ENCODE results near the gene HPD. TPM values are rescaled to one million over a fixed set of nuclear protein-coding genes. Genes with fewer than 3 reads are reported as not detected.
A peak's percentile ranks its signal among the peaks of the same experiment; 100 is the strongest.
"Not testable (repeated sequence)": the region's sequence is repeated elsewhere in the genome, so short reads cannot be mapped to it uniquely, and the experiment has no call there.

The HPD gene
- total RNA-seq, 6 experiments from 2014 or later, result 0.14 to 0.25 (median 0.21) TPM; not detected in 2

GRCh38 chr12:121861636-121862254, 3.1 kb upstream of the HPD start:
- TF ChIP-seq, protein P1, sequence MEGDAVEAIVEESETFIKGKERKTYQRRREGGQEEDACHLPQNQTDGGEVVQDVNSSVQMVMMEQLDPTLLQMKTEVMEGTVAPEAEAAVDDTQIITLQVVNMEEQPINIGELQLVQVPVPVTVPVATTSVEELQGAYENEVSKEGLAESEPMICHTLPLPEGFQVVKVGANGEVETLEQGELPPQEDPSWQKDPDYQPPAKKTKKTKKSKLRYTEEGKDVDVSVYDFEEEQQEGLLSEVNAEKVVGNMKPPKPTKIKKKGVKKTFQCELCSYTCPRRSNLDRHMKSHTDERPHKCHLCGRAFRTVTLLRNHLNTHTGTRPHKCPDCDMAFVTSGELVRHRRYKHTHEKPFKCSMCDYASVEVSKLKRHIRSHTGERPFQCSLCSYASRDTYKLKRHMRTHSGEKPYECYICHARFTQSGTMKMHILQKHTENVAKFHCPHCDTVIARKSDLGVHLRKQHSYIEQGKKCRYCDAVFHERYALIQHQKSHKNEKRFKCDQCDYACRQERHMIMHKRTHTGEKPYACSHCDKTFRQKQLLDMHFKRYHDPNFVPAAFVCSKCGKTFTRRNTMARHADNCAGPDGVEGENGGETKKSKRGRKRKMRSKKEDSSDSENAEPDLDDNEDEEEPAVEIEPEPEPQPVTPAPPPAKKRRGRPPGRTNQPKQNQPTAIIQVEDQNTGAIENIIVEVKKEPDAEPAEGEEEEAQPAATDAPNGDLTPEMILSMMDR (IDR thresholded peaks at IDR 0.05), result no peak
- peak; percentile 45 for DNase-seq
- H3K27ac Mint-ChIP-seq, result peak overlapping the region; percentile 36; the same call in 1 of the 2 replicates
- peaks cover 8% of the 10 kb centered on the region; the same call in 1 of the 2 replicates for H3K27me3 Mint-ChIP-seq (ENCODE audit: insufficient read depth)
- H3K36me3 Mint-ChIP-seq (ENCODE audit: low read depth), result no peaks in the 10 kb centered on the region
- H3K4me3 Mint-ChIP-seq, result peak overlapping the region; percentile 77
- peaks cover 28% of the 10 kb centered on the region for H3K4me1 Mint-ChIP-seq (ENCODE audit: low read depth)
- H3K9me3 Mint-ChIP-seq, result no peaks in the 10 kb centered on the region

DNA sequence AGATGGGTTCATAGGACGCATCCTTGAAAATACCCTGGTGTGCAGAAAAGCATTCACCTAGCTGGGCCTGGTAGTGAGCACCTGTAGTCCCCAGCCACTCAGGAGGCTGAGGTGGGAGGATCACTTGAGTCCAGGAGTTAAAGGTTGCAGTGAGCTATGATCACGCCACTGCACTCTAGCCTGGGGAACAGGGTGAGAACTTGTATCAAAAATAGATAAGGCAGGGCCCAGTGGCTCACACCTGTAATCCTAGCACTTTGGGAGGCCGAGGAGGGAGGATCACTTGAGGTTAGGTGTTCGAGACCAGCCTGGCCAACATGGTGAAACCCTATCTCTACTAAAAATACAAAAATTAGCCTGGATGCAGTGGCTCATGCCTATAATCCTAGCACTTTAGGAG, 2.0 kb upstream of the HPD start:
- not testable (repeated sequence) for H3K36me3 Mint-ChIP-seq (ENCODE audit: low read depth); H3K9me3 Mint-ChIP-seq; DNase-seq; H3K27ac Mint-ChIP-seq; H3K4me3 Mint-ChIP-seq
- peaks cover 28% of the 10 kb centered on the region for H3K4me1 Mint-ChIP-seq (ENCODE audit: low read depth)
- H3K27me3 Mint-ChIP-seq (ENCODE audit: insufficient read depth), result peaks cover 10% of the 10 kb centered on the region

- Mint-ChIP-seq H3K27ac (no peak overlapping the region), H3K4me3 (no peak overlapping the region), H3K36me3 (ENCODE audit: low read depth) (no peaks in the 10 kb centered on the region), H3K27me3 (ENCODE audit: insufficient read depth) (peaks cover 13% of the 10 kb centered on the region), H3K9me3 (no peaks in the 10 kb centered on the region), H3K4me1 (ENCODE audit: low read depth) (peaks cover 28% of the 10 kb centered on the region)
- TF ChIP-seq, protein P1 (IDR thresholded peaks at IDR 0.05), result no peak
- no peak for DNase-seq
These were observed 1.6 kb upstream of the HPD start for GRCh38 chr12:121860257-121860656.

- TF ChIP-seq, protein P1 (IDR thresholded peaks at IDR 0.05), result no peak
- Mint-ChIP-seq H3K4me1 (ENCODE audit: low read depth) (peaks cover 26% of the 10 kb centered on the region), H3K27me3 (ENCODE audit: insufficient read depth) (peaks cover 13% of the 10 kb centered on the region), H3K36me3 (ENCODE audit: low read depth) (no peaks in the 10 kb centered on the region), H3K27ac (peak overlapping the region; percentile 72; the same call in 1 of the 2 replicates), H3K4me3 (no peak overlapping the region), H3K9me3 (no peaks in the 10 kb centered on the region)
- no peak for DNase-seq
These were observed 369 bp downstream of the HPD start for GRCh38 chr12:121858318-121858661.

- TF ChIP-seq, protein P1 (IDR thresholded peaks at IDR 0.05), result no peak
- Mint-ChIP-seq H3K27ac (no peak overlapping the region), H3K4me1 (ENCODE audit: low read depth) (peaks cover 23% of the 10 kb centered on the region), H3K27me3 (ENCODE audit: insufficient read depth) (peaks cover 17% of the 10 kb centered on the region), H3K9me3 (no peaks in the 10 kb centered on the region), H3K36me3 (ENCODE audit: low read depth) (no peaks in the 10 kb centered on the region), H3K4me3 (no peak overlapping the region)
- DNase-seq, result no peak
These were observed 1.1 kb downstream of the HPD start for GRCh38 chr12:121857322-121858246.

DNA sequence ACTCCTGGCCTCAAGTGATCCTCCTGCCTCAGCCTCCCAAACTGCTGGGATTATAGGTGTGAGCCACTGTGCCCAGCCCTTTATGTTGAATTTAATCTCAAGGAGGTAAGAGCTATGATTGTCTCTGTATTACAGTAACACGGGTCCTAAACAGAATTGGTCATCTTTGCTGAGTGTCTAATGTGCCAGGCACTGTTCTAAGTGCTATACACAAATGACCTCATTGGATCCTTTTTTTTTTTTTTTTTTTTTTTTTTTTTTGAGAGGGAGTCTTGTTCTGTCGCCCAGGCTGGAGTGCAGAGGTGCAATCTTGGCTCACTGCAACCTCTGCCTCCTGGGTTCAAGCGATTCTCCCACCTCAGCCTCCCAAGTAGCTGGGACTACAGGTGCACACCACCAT, 6.3 kb downstream of the HPD start:
- H3K27me3 Mint-ChIP-seq (ENCODE audit: insufficient read depth), result peaks cover 15% of the 10 kb centered on the region
- not testable (repeated sequence) for H3K4me1 Mint-ChIP-seq (ENCODE audit: low read depth); H3K27ac Mint-ChIP-seq; DNase-seq; H3K36me3 Mint-ChIP-seq (ENCODE audit: low read depth); H3K4me3 Mint-ChIP-seq; H3K9me3 Mint-ChIP-seq
